Hematopoietic multipotent progenitor cell (in vitro differentiated cells): ENCODE data around the gene EFHC1. TPM values are rescaled to one million over a fixed set of nuclear protein-coding genes. Genes with fewer than 3 reads are reported as not detected.

ENCODE experiments used
- DNase-seq, 3 donors: peaks; one replicate each; pipeline ENCODE4 v3.0.0-alpha.2; 2011 to 2015; ENCODE audit warnings: low read depth in 2 of 3, low spot score in 2 of 3
- total RNA-seq: library from RNA; depleted of rRNA; stranded (reverse); fragments of >200 nt; gene quantifications from one replicate; pipeline ENCODE4 v1.2.3, GENCODE V29; 2012

The EFHC1 gene
- total RNA-seq, 1 donor: 33.7 TPM

GRCh38 chr6:52536424-52536916 is 116.3 kb downstream of the EFHC1 start:
- no peak for DNase-seq

GRCh38 chr6:52537001-52537753 is 117.0 kb downstream of the EFHC1 start:
- peak in 2 of 3 donors; percentile 29 to 73 for DNase-seq

- no peak for DNase-seq
Observed at GRCh38 chr6:52538252-52538900, 118.2 kb downstream of the EFHC1 start.

- DNase-seq: no peak
Observed at GRCh38 chr6:52538901-52539354, 118.8 kb downstream of the EFHC1 start.

- DNase-seq: no peak
Observed at GRCh38 chr6:52539607-52540006, 119.5 kb downstream of the EFHC1 start.

- DNase-seq: no peak
Observed at GRCh38 chr6:52540286-52540902, 120.3 kb downstream of the EFHC1 start.

GRCh38 chr6:52541135-52541534 is 121.0 kb downstream of the EFHC1 start:
- no peak for DNase-seq

GRCh38 chr6:52543262-52543661 is 123.1 kb downstream of the EFHC1 start:
- no peak for DNase-seq

GRCh38 chr6:52543729-52544601 is 123.8 kb downstream of the EFHC1 start:
- no peak for DNase-seq

GRCh38 chr6:52544602-52545405 is 124.7 kb downstream of the EFHC1 start:
- DNase-seq: no peak

- no peak for DNase-seq
Observed at GRCh38 chr6:52545406-52546119, 125.4 kb downstream of the EFHC1 start.

- no peak for DNase-seq
Observed at GRCh38 chr6:52546192-52546591, 126.0 kb downstream of the EFHC1 start.

GRCh38 chr6:52546678-52547077 is 126.5 kb downstream of the EFHC1 start:
- no peak for DNase-seq

- no peak for DNase-seq
Observed at GRCh38 chr6:52547647-52548352, 127.7 kb downstream of the EFHC1 start.

GRCh38 chr6:52548353-52548713 is 128.2 kb downstream of the EFHC1 start:
- DNase-seq: no peak

GRCh38 chr6:52548999-52549398 is 128.9 kb downstream of the EFHC1 start:
- DNase-seq: no peak

- no peak for DNase-seq
Observed at GRCh38 chr6:52549428-52549827, 129.3 kb downstream of the EFHC1 start.

GRCh38 chr6:52550014-52550575 is 130.0 kb downstream of the EFHC1 start:
- DNase-seq: peak in 1 of 3 donors; percentile 13
